Gastrocnemius medialis (tissue), 4 donors: ENCODE data around the gene MAML3.

Source experiments
- CTCF ChIP-seq, 5 experiments: fragments of 450-650 bp in 3 of 5; fragments of 200-600 bp in 2 of 5; sonication (generic) in 2 of 5; IDR thresholded peaks in 4 of 5; conservative IDR thresholded peaks in 1 of 5; 1 replicate in 4 of 5; 2 replicates in 1 of 5; pipeline ENCODE4 v1.5.1; 2016 to 2019; ENCODE audit warnings: antibody characterized with exemption in 5 of 5, mild to moderate bottlenecking in 3 of 5, moderate library complexity in 3 of 5
- POLR2A ChIP-seq, 2 donors: fragments of 450-650 bp; IDR thresholded peaks; one replicate each; pipeline ENCODE4 v1.6.1; 2017; ENCODE audit warnings: antibody characterized with exemption in 2 of 2, mild to moderate bottlenecking in 2 of 2, moderate library complexity in 2 of 2

DNA sequence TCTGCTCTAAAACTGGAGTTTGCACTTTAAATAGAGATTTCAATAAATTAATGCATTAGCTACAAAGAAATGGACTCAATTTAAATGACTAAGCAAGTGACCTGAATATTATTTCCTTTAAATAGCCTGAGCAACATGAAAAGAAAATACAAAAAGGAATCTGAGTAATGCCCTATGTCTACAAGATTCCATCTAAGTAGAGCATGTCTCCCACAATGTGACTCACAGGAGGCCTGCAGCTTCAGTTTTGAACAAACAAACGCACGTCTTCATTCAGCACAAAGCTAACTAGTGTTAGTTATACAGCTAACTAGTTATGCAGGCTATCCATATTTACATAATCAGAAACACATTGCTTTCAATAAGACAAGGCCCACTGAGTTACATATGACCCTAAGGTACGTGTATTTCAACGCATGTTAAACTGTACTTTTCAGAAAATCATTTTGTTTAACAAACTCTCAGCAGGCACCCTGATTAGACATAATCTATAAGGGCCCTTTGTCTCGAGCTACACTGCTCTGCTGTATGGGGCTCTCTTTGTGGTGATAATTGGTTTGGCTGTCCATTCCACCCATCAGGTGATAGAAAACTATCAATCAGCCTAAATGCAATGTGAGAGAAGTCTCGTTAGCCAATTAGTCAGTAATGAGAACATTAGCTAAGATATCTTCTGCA lies 116.5 kb downstream of the MAML3 start:
- TF ChIP-seq CTCF (IDR thresholded peaks at IDR 0.05 in 4 of 5, conservative IDR thresholded peaks at IDR 0.05 in 1 of 5) (no peak), POLR2A (IDR thresholded peaks at IDR 0.05) (no peak)
